AG04449 (cell line): ENCODE data around the gene SLC13A4.
"Not testable (repeated sequence)": the region's sequence is repeated elsewhere in the genome, so short reads cannot be mapped to it uniquely, and the experiment has no call there.

Experiments
- CTCF ChIA-PET: fragments of 350-600 bp; formaldehyde crosslinking; extraction: SDS; loops from one replicate; lab custom pipeline; 2021; ENCODE audit warnings: antibody characterized with exemption; lab: Yijun Ruan, JAX
- POLR2A ChIA-PET: fragments of 400-600, 350-600 bp; formaldehyde crosslinking; extraction: SDS; loops from one replicate; lab custom pipeline; 2020; ENCODE audit warnings: antibody characterized with exemption, inconsistent platforms; lab: Yijun Ruan, JAX
- DNase-seq: peaks from one replicate; pipeline ENCODE4 v3.0.0-alpha.2; 2010; ENCODE audit warnings: low read depth, low spot score
- H3K4me3 ChIP-seq: 2 replicates; pipeline ENCODE4 v1.5.1; 2011; ENCODE audit warnings: low read depth, mild to moderate bottlenecking, control low read depth, low read length
- TF ChIP-seq, protein P1 (sequence below): IDR thresholded peaks from one replicate; pipeline ENCODE4 v1.5.1; 2011; ENCODE audit warnings: mild to moderate bottlenecking, moderate library complexity, low read length, control low read depth, inconsistent platforms; ENCODE audit not compliant: insufficient read depth; ENCODE audit errors: missing control alignments

Gene SLC13A4

DNA sequence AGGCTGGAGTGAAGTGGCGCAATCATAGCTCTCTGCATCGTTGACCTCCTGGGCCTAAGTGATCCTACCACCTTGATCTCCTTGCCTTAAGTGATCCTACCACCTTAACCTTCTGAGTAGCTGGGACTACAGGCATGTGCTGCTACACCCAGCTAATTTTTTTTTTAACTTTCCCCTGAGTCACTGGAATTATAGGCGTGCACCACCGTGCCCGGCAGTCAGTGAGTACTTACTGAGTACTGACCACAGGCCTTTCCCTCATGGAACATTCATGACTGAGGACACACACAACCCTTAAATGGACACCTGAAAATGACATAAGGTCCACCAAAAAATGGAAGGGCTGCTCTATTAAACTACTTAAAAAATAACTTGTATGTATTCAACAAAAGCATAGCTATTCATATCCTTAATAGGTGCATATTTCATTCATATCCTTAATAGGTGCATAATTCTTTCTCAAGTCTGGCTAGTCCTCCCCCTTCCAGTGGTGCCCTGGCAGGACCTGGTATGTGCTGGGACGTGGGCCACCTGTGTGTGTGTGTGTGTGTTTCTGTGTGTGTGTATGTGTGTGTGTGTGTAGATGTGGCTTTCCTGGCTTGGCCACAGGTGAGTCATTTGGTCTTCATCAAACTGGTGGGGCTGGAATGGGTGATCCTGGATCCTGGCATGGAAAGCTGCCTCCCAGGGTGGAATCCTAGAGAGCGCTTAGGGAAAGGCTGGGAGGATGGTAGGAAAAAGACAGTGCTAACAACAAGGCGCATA lies 17.1 kb upstream of the SLC13A4 start:
- ChIA-PET POLR2A (interaction anchor here (0.7 to 1.6 kb wide), 6 partner anchors 11 to 82 kb away, joined by 3 to 4 read pairs (median 3); no protein-coding TSS in a partner anchor), CTCF (interaction anchor here (1.1 to 3.6 kb wide), 6 partner anchors 14 to 470 kb away, joined by 3 to 13 read pairs (median 4); no protein-coding TSS in a partner anchor)
- TF ChIP-seq, protein P1, sequence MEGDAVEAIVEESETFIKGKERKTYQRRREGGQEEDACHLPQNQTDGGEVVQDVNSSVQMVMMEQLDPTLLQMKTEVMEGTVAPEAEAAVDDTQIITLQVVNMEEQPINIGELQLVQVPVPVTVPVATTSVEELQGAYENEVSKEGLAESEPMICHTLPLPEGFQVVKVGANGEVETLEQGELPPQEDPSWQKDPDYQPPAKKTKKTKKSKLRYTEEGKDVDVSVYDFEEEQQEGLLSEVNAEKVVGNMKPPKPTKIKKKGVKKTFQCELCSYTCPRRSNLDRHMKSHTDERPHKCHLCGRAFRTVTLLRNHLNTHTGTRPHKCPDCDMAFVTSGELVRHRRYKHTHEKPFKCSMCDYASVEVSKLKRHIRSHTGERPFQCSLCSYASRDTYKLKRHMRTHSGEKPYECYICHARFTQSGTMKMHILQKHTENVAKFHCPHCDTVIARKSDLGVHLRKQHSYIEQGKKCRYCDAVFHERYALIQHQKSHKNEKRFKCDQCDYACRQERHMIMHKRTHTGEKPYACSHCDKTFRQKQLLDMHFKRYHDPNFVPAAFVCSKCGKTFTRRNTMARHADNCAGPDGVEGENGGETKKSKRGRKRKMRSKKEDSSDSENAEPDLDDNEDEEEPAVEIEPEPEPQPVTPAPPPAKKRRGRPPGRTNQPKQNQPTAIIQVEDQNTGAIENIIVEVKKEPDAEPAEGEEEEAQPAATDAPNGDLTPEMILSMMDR, result no peak
- no peak overlapping the region for H3K4me3 ChIP-seq
- DNase-seq, result no peak

DNA sequence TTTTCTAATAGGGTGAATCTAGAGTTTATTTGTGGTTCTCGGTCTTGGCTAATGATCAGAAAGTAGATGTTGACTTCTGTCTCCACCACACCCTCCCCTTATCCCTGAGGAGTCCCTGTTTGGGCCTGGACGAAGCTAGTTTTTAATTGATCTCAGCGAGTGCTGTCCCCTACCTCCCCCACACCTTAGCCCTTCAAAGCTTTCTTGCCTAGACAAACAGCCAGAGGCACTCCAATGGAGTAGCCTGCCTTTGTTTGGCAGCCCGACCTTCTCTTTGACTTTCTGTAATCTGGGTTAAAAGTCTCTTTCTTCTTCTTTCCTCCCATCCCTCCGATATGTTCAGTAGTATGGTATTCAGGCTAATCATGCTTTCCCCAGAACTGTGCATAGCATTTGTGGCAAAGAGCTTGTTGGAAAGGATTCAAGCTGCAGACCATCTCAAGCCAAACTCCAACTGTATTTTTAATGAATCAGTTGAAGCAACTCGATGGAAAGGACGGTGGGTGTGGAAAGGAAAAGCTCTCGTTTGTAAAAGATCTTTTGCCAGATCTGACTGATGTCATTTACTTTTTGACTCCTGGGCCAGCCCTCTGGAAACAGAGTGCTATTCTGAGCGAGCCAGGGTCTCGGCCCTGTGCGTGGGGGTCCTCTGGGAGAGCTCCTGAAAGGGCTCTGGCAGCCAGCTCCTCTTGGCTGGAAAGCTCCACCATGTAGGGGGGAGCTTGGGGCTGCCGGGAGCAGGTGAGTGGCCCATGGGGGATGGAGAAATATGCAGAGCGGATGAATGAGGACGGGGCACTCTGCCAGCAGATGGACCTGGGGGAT lies 16.1 kb upstream of the SLC13A4 start:
- DNase-seq, result no peak
- no peak overlapping the region for H3K4me3 ChIP-seq
- POLR2A ChIA-PET, result interaction anchor here (0.8 to 1.6 kb wide), 5 partner anchors 12 to 81 kb away, joined by 3 to 4 read pairs (median 3); no protein-coding TSS in a partner anchor
- TF ChIP-seq, protein P1, result no peak
- CTCF ChIA-PET, result interaction anchor here (1.0 to 3.6 kb wide), 6 partner anchors 13 to 469 kb away, joined by 3 to 13 read pairs (median 4); partner anchors contain the start of gene STMP1

DNA sequence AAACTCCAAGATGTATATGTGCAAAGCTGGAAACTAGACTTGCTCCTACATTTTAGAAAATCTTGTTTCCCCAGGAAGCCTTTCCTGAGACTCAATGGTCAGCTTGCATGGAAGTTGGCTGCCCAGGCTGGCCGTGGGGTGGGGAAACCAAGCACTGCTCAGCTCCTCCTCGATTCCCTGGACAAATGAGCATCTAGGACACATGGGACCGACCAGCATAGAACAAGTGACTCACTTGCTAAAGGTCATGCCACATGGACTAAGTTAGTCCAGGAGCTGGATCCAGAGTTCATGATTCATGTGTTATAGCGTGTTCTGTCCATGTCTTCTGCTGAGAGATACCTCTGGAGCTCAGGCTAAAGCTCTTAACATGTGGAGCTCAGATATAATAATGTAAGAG lies 14.4 kb upstream of the SLC13A4 start:
- POLR2A ChIA-PET, result interaction anchor here (0.6 kb wide), 1 partner anchor 38 kb away, joined by 3 read pairs; no protein-coding TSS in a partner anchor
- CTCF ChIA-PET, result interaction anchor here (0.9 to 1.8 kb wide), 3 partner anchors 10 to 70 kb away, joined by 3 to 8 read pairs (median 5); no protein-coding TSS in a partner anchor

DNA sequence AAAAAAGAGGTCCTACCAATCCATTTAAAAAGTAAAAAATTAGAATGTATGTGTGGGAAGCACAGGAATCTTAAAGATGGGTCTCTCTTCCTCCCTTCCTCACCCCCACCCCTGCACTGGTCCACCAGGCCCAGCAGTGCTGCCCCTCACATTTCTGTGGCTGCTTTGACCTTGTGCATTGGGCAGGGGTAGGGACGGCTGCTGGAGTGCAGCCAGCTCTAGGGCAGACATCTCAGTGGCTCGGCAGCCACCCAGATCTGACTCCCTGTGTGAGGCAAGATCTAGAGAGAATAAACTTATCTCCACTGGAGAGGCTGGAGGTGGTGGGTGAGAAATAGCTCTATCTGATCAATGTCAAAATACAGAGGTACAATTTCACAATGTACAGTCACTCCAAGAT lies 13.9 kb upstream of the SLC13A4 start:
- DNase-seq, result no peak
- POLR2A ChIA-PET, result interaction anchor here (0.6 kb wide), 1 partner anchor 38 kb away, joined by 3 read pairs; no protein-coding TSS in a partner anchor
- TF ChIP-seq, protein P1, result no peak
- CTCF ChIA-PET, result interaction anchor here (0.7 to 1.8 kb wide), 4 partner anchors 9 to 69 kb away, joined by 3 to 8 read pairs (median 4); no protein-coding TSS in a partner anchor
- H3K4me3 ChIP-seq, result no peak overlapping the region

More for the DNA sequence above, 14.4 kb upstream of the SLC13A4 start:
- no peak overlapping the region for H3K4me3 ChIP-seq
- TF ChIP-seq, protein P1, result no peak
- no peak for DNase-seq

DNA sequence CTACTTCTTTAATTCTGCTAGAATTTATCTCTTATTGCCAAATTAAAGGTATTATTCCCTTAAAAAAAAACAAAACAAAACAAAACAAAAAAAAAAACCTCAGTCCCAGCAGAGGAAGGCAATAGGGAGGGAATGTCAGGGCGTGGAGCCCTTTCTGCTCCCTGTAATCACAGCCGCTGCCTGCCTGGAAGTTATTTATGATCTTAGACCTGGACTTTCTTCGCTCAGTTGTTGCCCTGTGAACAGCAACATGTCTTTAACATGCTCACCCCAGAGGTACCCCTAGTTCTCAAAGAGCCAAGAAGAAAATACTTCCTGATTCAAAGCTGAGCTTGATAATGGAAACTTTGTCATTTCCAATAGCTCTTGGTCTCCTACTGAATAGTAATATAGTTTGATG lies 12.9 kb upstream of the SLC13A4 start:
- no peak overlapping the region for H3K4me3 ChIP-seq
- ChIA-PET CTCF (interaction anchor here (0.9 to 1.3 kb wide), 2 partner anchors 54 to 68 kb away, joined by 3 to 5 read pairs; no protein-coding TSS in a partner anchor), POLR2A (no interaction called here)
- TF ChIP-seq, protein P1, result no peak
- no peak for DNase-seq

DNA sequence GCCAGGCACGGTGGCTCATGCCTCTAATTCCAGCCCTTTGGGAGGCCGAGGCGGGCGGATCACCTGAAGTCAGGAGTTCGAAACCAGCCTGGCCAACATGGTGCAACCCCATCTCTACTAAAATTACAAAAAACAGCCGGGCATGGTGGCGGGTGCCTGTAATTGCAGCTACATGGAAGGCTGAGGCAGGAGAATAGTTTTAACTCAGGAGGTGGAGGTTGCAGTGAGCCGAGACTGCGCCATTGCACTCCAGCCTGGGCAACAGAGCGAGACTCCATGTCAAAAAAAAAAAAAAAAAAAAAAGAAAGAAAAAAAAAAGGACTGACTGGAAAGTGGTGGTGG lies 9.3 kb upstream of the SLC13A4 start:
- POLR2A ChIA-PET, DNase-seq, H3K4me3 ChIP-seq: not testable (repeated sequence)
- CTCF ChIA-PET, result interaction anchor here (1.5 to 1.8 kb wide), 2 partner anchors 27 to 463 kb away, joined by 3 to 6 read pairs; no protein-coding TSS in a partner anchor
